AG09309 (cell line): ENCODE data around the gene BCOR.

Source experiments
- DNase-seq: peaks from one replicate; pipeline ENCODE4 v3.0.0-alpha.2; 2010; ENCODE audit warnings: low read depth
- H3K4me3 ChIP-seq: 2 replicates; pipeline ENCODE4 v1.5.1; 2011; ENCODE audit warnings: mild to moderate bottlenecking, low read depth, low read length, moderate library complexity; ENCODE audit not compliant: control insufficient read depth
- CTCF ChIP-seq: IDR thresholded peaks from 2 replicates; pipeline ENCODE4 v1.5.1; 2011; ENCODE audit warnings: mild to moderate bottlenecking, low read depth, low read length, inconsistent platforms; ENCODE audit not compliant: insufficient read depth, control insufficient read depth; ENCODE audit errors: missing control alignments

The BCOR gene

GRCh38 chrX:40073439-40074054 is 24.2 kb downstream of the BCOR start:
- H3K4me3 ChIP-seq = no peak overlapping the region
- no peak for TF ChIP-seq CTCF
- DNase-seq = no peak

GRCh38 chrX:40072246-40072645 is 25.5 kb downstream of the BCOR start:
- DNase-seq = no peak
- H3K4me3 ChIP-seq = no peak overlapping the region
- no peak for TF ChIP-seq CTCF

- DNase-seq = no peak
- no peak overlapping the region for H3K4me3 ChIP-seq
- no peak for TF ChIP-seq CTCF
Measured at GRCh38 chrX:40068048-40068447, 29.7 kb downstream of the BCOR start.

- H3K4me3 ChIP-seq = no peak overlapping the region
- no peak for TF ChIP-seq CTCF
- no peak for DNase-seq
Measured at GRCh38 chrX:40066700-40067099, 31.1 kb downstream of the BCOR start.

- no peak for DNase-seq
- TF ChIP-seq CTCF = no peak
- H3K4me3 ChIP-seq = no peak overlapping the region
Measured at GRCh38 chrX:40065296-40066046, 32.3 kb downstream of the BCOR start.

- no peak for TF ChIP-seq CTCF
Measured at GRCh38 chrX:40064055-40064597, 33.6 kb downstream of the BCOR start.

More at GRCh38 chrX:40064055-40064597, 33.6 kb downstream of the BCOR start:
- no peak overlapping the region for H3K4me3 ChIP-seq
- DNase-seq = no peak
